HEK293 (cell line): ENCODE data around the gene TM9SF3.

Experiments
- CTCF ChIP-seq: fragments of 450-650 bp; formaldehyde crosslinking; IDR thresholded peaks from 2 replicates; pipeline ENCODE4 v1.5.1; 2016; ENCODE audit warnings: missing biosample characterization, missing genetic modification characterization
- HOXA7 ChIP-seq: sonication (generic); formaldehyde crosslinking; IDR thresholded peaks from 2 replicates; pipeline ENCODE4 v1.8.1; 2022; ENCODE audit warnings: missing genetic modification reagents, borderline replicate concordance
- KLF16 ChIP-seq: fragments of 450-650 bp; formaldehyde crosslinking; IDR thresholded peaks from 2 replicates; pipeline ENCODE4 v1.5.1; 2017; ENCODE audit warnings: missing biosample characterization, missing genetic modification characterization
- YY1 ChIP-seq: fragments of 450-650 bp; formaldehyde crosslinking; IDR thresholded peaks from 2 replicates; pipeline ENCODE4 v1.5.1; 2018; ENCODE audit warnings: missing biosample characterization, missing genetic modification characterization
- ZNF121 ChIP-seq: fragments of 450-650 bp; formaldehyde crosslinking; IDR thresholded peaks from 2 replicates; pipeline ENCODE4 v1.5.1; 2016; ENCODE audit warnings: missing biosample characterization, missing genetic modification characterization
- ZNF157 ChIP-seq: fragments of 450-650 bp; formaldehyde crosslinking; IDR thresholded peaks from 2 replicates; pipeline ENCODE4 v1.5.1; 2016; ENCODE audit warnings: missing biosample characterization, missing genetic modification characterization
- ZNF184 ChIP-seq: fragments of 450-650 bp; IDR thresholded peaks from 2 replicates; pipeline ENCODE4 v1.5.1; 2018; ENCODE audit warnings: missing biosample characterization, mild to moderate bottlenecking, missing genetic modification characterization
- ZNF211 ChIP-seq: fragments of 450-650 bp; formaldehyde crosslinking; IDR thresholded peaks from 2 replicates; pipeline ENCODE4 v1.5.1; 2016; ENCODE audit warnings: low read depth, missing biosample characterization, missing genetic modification characterization
- ZNF23 ChIP-seq: fragments of 450-650 bp; formaldehyde crosslinking; IDR thresholded peaks from 2 replicates; pipeline ENCODE4 v1.5.1; 2016; ENCODE audit warnings: missing biosample characterization, missing genetic modification characterization, borderline replicate concordance
- ZNF26 ChIP-seq: fragments of 450-650 bp; formaldehyde crosslinking; IDR thresholded peaks from 2 replicates; pipeline ENCODE4 v1.5.1; 2016; ENCODE audit warnings: missing biosample characterization, missing genetic modification characterization
- ZNF514 ChIP-seq: fragments of 450-650 bp; formaldehyde crosslinking; IDR thresholded peaks from 2 replicates; pipeline ENCODE4 v1.5.1; 2016; ENCODE audit warnings: missing biosample characterization, missing genetic modification characterization
- ZNF670 ChIP-seq: fragments of 450-650 bp; formaldehyde crosslinking; IDR thresholded peaks from 2 replicates; pipeline ENCODE4 v1.5.1; 2016; ENCODE audit warnings: missing biosample characterization, missing genetic modification characterization, low read depth

GRCh38 chr10:96626795-96627194 is 40.0 kb upstream of the TM9SF3 start:
- TF ChIP-seq ZNF670 (tag by site-specific recombination) (no peak), CTCF (tag by site-specific recombination) (no peak), ZNF184 (no peak), ZNF514 (tag by site-specific recombination) (no peak), YY1 (tag by site-specific recombination) (no peak), ZNF121 (tag by site-specific recombination) (no peak), ZNF211 (tag by site-specific recombination) (no peak), HOXA7 (CRISPR knock-in tag) (no peak), ZNF157 (no peak), ZNF26 (no peak), KLF16 (no peak), ZNF23 (no peak)
